ENCODE results near the gene SMIM9.
A peak's percentile ranks its signal among the peaks of the same experiment; 100 is the strongest.

DNA sequence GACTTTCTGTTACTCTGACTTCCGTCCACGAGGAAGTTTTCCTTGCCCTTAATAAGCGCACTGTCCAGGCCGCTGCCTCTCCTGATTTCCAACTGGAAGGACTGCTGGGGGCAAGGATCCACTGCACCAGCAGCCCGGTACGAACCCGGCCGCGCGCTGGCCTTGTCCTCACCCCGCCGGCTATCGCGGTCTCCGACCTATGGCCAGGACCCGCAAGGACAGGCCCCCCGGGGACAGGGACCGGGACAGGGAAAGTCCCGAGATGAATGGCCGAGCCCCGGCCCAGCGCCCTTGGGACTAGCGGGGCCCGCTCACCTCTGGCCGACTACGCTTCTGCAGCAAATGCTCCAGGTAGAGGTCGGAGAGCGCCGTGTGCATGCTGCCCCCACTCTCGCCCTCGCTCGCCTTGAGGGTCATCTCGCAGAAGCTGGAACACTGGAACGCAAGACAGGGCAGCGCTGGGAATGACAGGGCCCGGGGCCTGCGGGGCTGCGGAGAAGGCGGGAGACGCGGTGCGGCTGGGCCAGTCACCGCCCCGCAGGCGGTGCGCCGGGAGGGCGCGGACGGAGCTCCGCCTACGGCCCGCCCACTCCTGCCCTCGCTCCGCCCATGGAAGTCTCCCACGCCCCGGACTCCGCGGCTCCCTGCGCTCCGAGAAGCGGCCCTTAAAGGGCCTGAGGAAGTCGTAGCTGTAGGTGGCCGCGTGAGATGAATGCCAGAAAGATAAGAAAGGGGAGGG lies 29.3 kb downstream of the SMIM9 start, which contains the start of gene MPP1:
- no peak for TF ChIP-seq EZH2 (IDR thresholded peaks at IDR 0.05)
- TF ChIP-seq FOXP2 (optimal IDR thresholded peaks at IDR 0.05; ENCODE audit: control extremely low read depth, extremely low read length, insufficient read depth) = no peak
- TF ChIP-seq POLR2AphosphoS5 (IDR thresholded peaks at IDR 0.05; ENCODE audit: borderline replicate concordance, low read depth, low read length) = peak; percentile 53; the same call in 1 of the 2 replicates

Measured in SK-N-MC (cell line).